ENCODE data around the gene GABARAPL2. TPM values are rescaled to one million over a fixed set of nuclear protein-coding genes. Genes with fewer than 3 reads are reported as not detected.
A peak's percentile ranks its signal among the peaks of the same experiment; 100 is the strongest.
"Not testable (repeated sequence)": the region's sequence is repeated elsewhere in the genome, so short reads cannot be mapped to it uniquely, and the experiment has no call there.

GABARAPL2 gene
- total RNA-seq, 1 donor from 2014 or later, result 70.4 TPM

DNA sequence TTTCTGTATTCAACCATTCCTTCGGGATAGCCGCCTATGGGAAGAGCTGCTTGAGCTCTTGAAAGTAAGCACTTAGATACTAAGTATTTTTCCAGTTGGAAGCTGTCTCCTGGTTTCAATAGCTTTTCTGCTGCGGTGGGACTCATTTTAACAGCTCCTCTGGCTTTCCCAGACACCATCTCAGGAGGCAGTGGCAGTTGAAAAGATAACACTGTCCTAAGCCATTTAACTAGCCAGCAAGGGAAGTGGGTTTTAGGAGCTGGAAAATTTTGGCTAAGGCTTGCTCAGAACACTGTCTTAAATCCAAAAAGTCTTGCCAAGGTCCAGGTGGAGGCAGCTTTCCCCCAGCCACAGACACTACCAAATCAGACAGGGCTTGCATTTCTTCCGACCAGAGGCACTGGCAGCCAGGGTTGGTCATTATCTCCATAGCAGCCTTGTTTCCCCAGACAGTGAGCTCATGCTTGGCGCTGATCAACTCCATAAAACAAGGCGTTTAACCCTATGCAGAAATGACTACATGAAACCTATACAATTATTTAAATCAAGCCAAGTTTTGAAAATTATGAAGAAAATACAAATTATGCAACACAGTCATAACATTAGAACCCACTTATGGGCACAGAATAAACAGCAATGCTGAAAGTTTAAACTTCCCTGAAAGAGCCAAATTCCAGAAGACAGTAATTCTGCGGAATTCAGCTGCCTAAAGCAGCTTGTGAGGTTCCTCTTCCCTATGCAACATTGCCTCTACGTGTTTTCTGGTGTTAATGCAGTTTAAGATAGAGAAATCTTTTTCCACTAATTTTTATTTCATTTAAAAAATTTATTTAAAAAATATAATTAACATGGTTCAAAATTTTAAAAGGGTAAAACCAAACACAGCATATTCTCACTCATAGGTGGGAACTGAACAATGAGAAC, 25.0 kb downstream of the GABARAPL2 start:
- DNase-seq, result no peak
- Mint-ChIP-seq H3K4me1 (peaks cover 11% of the 10 kb centered on the region), H3K27me3 (no peaks in the 10 kb centered on the region), H3K9me3 (no peaks in the 10 kb centered on the region), H3K36me3 (ENCODE audit: low read depth) (peaks cover 4% of the 10 kb centered on the region), H3K4me3 (no peak overlapping the region), H3K27ac (no peak overlapping the region)
- intact Hi-C loops (cut with micrococcal nuclease), result no loop called here

DNA sequence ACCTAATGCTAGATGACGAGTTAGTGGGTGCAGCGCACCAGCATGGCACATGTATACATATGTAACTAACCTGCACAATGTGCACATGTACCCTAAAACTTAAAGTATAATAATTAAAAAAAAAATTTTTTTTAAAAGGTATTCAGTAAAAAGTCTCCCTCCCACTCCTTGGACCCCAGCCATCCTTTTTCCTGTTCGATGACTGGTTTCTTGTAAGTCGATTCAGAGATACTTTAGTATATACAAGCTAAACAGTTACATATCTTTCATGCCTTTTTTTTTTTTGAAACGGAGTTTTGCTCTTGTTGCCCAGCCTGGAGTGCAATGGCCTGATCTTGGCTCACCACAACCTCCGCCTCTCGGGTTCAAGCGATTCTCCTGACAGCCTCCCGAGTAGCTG, 25.7 kb downstream of the GABARAPL2 start:
- H3K9me3 Mint-ChIP-seq; DNase-seq; intact Hi-C loops (cut with micrococcal nuclease); H3K36me3 Mint-ChIP-seq (ENCODE audit: low read depth); H3K4me3 Mint-ChIP-seq; H3K27me3 Mint-ChIP-seq; H3K27ac Mint-ChIP-seq: not testable (repeated sequence)
- H3K4me1 Mint-ChIP-seq, result peaks cover 11% of the 10 kb centered on the region

DNA sequence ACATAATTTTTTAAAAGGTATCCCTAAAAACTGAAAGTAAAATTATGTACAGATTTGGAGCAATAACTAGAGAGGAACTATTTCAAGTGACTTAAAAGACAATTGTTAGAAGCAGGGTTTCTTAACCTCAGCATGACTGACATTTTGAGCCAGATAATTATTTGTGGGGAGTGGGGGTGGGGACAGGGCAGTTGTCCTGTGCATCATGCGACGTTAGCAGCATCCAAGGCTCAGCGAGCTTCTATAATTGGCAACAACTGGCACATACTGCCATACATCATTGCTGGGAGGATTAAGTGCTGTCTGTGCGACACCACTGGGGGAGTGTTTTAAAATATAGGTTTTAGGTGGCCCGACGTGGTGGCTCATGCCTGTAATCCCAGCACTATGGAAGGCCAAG, 27.1 kb downstream of the GABARAPL2 start:
- Mint-ChIP-seq H3K27me3 (no peaks in the 10 kb centered on the region), H3K27ac (no peak overlapping the region), H3K36me3 (ENCODE audit: low read depth) (peaks cover 20% of the 10 kb centered on the region), H3K4me1 (peaks cover 11% of the 10 kb centered on the region), H3K9me3 (peaks cover 7% of the 10 kb centered on the region), H3K4me3 (no peak overlapping the region)
- no peak for DNase-seq
- intact Hi-C loops (cut with micrococcal nuclease), result no loop called here

DNA sequence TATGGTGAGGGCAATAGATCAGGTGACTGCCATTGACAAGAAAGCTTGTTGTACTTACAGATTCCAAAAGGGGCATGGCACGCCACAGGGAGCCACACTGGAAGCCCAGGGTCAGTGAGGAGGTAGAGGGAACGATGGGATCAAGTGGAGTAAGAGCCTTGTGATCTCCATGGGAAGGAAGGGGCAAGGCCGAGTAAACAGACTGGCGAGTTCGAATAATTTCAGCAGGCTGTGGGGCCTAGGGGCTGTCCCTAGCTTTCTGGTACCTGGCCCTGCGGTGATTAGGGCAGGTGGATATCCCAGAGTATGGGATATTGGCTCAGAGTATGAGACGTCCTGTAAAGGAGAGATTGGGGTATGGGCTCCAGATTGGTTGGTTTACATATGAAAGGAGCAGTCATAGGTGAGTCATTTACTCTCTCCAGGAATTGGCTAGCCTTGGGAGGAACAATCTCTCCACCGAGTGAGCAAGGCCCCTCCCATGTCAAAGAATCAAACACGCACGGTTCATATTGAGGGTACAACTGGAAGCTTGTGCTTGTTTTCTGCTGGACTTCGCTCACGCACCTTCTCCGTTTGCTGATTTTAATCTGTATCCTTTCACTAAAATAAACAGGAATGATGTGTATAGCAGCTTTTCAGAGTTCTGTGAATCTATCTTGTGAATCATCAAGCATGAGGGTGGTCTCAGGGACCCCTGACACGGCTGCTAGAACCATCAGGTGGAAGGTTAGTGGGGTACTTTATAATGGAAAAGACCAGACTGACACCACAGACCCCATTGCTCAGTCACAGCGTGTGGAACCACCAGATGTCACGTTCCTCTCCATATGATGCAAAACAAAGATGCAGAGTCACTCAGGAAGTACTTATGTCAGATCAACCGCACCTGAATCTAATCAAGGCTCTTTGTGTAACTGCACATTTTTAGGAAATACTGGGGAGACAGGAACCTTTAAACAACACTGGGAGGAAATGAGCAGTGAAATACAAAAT, 27.9 kb downstream of the GABARAPL2 start:
- intact Hi-C loops (cut with micrococcal nuclease), result no loop called here
- Mint-ChIP-seq H3K27ac (peak overlapping the region; percentile 56), H3K36me3 (ENCODE audit: low read depth) (peaks cover 21% of the 10 kb centered on the region), H3K9me3 (peaks cover 7% of the 10 kb centered on the region), H3K4me1 (peaks cover 11% of the 10 kb centered on the region), H3K4me3 (no peak overlapping the region), H3K27me3 (no peaks in the 10 kb centered on the region)
- peak; percentile 60 for DNase-seq

DNA sequence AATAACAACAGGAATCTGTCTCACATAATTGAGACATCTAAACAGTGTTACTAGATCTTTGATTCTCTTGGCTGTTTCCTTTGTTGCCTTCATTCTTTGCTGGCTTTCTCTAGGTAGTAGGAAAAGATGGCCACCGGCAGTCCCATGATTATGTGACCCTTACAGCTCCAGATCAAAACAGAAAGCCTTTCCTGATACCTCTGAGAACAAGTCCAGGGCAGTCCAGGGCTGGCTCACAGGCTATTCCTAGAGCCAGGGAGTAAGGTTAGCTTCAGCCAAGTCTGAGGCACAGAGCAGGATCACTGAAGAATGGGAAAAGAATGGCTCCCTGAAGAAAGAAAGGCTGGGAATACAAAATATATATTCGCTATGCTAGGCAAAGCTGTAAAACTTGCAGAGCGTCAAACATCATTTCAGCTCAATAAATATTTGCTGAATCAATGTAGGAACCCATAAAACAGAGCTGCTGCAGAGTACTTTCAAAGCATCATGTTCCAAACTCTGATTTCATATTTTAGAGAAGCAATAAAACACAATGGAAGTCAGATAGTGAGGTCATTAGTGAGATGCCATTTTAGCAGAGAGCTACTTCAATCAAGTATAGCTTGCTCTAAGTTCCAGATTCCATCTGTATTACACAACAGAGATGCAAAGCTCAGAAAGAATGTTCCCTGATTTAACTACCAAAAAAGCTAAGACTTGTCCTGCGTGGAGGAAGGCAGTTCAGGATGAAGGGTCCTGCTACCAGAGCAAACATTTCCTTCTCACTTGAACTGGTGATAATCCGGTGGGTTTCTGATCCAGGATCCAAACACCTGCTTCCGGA, 33.5 kb downstream of the GABARAPL2 start:
- peaks cover 3% of the 10 kb centered on the region for H3K4me1 Mint-ChIP-seq
- intact Hi-C loops (cut with micrococcal nuclease), result no loop called here
- H3K4me3 Mint-ChIP-seq, result no peak overlapping the region
- H3K36me3 Mint-ChIP-seq (ENCODE audit: low read depth), result peaks cover 60% of the 10 kb centered on the region
- DNase-seq, result no peak
- H3K27ac Mint-ChIP-seq, result no peak overlapping the region
- peaks cover 19% of the 10 kb centered on the region for H3K9me3 Mint-ChIP-seq
- H3K27me3 Mint-ChIP-seq, result no peaks in the 10 kb centered on the region

DNA sequence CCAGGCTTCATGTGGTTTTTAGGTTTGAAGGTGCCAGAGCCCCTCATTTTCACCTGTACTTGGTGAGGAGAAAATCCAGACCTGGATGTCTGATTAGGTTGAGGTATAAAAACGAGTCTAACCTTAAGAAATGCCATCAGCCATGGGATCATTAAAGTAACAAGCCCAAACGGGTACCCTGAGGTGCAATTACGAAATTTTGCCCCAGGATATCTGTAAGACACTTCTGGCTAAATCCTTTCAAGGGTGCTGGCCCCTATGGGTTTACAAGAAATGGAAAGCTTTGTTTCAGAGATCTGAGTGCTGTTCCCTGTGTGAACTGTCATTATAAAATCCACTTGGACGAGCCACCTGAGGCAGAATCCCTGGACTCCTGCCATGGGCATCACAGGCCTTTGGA, 37.1 kb downstream of the GABARAPL2 start:
- Mint-ChIP-seq H3K4me3 (no peak overlapping the region), H3K4me1 (no peaks in the 10 kb centered on the region), H3K36me3 (ENCODE audit: low read depth) (peaks cover 63% of the 10 kb centered on the region), H3K9me3 (peaks cover 11% of the 10 kb centered on the region), H3K27me3 (no peaks in the 10 kb centered on the region), H3K27ac (no peak overlapping the region)
- DNase-seq, result no peak
- intact Hi-C loops (cut with micrococcal nuclease), result no loop called here

DNA sequence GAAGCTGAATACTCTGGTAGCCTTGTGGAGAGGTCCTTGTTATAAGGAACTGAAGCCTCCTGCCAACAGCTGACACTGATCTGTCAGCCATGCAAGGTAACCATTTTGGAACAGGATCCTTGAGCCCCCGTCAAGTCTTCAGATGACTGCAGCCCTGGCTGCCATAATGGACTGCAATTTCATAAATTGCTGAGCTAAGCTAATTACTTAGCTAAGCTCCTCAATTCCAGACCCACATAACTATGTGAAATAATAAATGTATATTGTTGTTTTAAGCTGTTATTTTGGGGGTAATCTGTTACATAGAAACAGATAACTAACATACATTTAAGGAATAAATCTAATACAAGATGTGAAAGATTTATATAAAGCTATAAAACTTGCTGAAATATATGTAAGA, 40.3 kb downstream of the GABARAPL2 start:
- H3K4me1 Mint-ChIP-seq, result no peaks in the 10 kb centered on the region
- no peak for DNase-seq
- no peak overlapping the region for H3K4me3 Mint-ChIP-seq
- intact Hi-C loops (cut with micrococcal nuclease), result no loop called here
- no peaks in the 10 kb centered on the region for H3K27me3 Mint-ChIP-seq
- peaks cover 52% of the 10 kb centered on the region for H3K36me3 Mint-ChIP-seq (ENCODE audit: low read depth)
- no peak overlapping the region for H3K27ac Mint-ChIP-seq
- peaks cover 11% of the 10 kb centered on the region for H3K9me3 Mint-ChIP-seq

DNA sequence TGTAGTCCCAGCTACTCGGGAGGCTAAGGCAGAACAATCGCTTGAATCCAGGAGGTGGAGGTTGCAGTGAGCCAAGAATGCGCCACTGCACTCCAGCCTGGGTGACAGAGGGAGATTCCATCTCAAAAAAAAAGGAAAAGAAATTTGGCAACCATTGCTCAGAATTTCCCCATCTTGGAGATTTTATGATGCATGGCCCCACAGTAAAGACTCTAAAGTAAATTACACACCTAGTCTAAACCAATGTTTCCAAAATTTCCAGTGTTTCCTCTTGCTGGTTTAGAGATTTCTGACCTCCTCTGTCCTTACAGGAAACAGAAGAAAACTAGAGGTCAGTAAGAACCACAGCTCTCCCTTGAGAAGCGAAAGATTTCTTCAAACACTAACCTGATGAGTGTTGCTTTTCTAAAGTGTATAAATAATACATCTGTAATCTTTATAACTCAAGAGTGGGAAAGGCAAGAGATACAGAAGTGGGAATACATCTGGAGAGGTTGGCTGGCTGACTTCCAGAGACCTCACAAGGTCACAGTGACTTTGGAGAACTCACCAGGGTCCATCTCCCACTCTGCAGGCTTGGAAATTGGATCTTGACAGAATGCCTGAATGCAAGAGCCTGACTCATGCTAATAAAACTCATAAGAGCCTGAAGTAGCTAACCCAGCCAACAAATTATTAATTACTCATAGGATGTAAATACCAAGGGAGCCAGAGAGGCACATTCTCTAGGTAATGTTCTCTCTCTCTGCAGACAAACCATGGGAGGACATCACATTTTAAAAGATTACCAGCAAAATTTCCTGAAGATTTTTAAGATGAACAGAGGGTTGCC, 48.1 kb downstream of the GABARAPL2 start:
- H3K4me1 Mint-ChIP-seq, result peaks cover 9% of the 10 kb centered on the region
- H3K27ac Mint-ChIP-seq, result no peak overlapping the region
- no peaks in the 10 kb centered on the region for H3K27me3 Mint-ChIP-seq
- no peak for DNase-seq
- intact Hi-C loops (cut with micrococcal nuclease), result no loop called here
- no peak overlapping the region for H3K4me3 Mint-ChIP-seq
- H3K9me3 Mint-ChIP-seq, result no peaks in the 10 kb centered on the region
- peaks cover 62% of the 10 kb centered on the region for H3K36me3 Mint-ChIP-seq (ENCODE audit: low read depth)

DNA sequence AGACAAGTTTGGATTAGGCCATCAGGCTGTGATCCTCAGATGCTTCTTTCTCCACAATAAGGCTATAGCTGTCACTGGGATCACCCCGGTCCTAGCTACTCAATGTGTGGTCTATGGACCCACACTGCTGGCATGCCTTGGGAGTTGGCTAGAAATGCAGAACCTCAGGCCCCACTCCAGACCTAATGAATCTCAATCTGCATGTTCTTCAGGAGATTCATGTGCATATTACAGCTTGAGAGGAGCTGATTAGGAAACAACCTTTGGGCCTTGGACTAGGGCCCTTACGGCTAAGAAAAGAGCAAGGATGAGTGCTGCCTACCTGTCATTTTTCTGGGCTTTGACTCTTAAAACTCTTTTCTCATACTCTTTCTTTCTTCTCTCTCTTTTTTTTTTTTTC, 49.4 kb downstream of the GABARAPL2 start:
- no peaks in the 10 kb centered on the region for H3K9me3 Mint-ChIP-seq
- H3K27ac Mint-ChIP-seq, result no peak overlapping the region
- peaks cover 13% of the 10 kb centered on the region for H3K4me1 Mint-ChIP-seq
- peaks cover 64% of the 10 kb centered on the region for H3K36me3 Mint-ChIP-seq (ENCODE audit: low read depth)
- H3K27me3 Mint-ChIP-seq, result no peaks in the 10 kb centered on the region
- DNase-seq, result no peak
- intact Hi-C loops (cut with micrococcal nuclease), result no loop called here
- no peak overlapping the region for H3K4me3 Mint-ChIP-seq

DNA sequence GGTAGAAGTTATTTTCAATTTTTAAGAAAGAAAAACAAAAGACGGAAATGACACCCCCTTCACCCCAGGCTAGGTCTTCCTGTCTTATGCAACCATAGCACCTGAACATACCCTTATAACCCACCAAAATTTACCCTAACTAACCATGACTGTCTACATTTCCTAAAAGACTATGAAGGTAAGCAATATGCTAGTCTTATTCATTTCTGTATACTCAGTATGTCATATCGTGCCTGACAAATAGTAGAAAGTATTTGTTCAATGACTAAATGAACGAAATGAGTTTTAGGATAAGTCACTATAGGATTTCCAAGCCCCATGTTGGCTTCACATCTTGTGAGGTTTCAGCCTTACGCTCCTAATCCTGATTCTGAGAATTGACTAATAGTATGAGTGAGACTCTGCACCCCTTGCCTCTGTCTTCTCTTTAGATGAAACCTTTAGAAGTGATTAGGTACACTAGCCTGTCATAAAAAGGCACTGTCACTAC, 50.4 kb downstream of the GABARAPL2 start:
- DNase-seq, result no peak
- H3K4me3 Mint-ChIP-seq, result peak overlapping the region; percentile 35
- intact Hi-C loops (cut with micrococcal nuclease), result no loop called here

DNA sequence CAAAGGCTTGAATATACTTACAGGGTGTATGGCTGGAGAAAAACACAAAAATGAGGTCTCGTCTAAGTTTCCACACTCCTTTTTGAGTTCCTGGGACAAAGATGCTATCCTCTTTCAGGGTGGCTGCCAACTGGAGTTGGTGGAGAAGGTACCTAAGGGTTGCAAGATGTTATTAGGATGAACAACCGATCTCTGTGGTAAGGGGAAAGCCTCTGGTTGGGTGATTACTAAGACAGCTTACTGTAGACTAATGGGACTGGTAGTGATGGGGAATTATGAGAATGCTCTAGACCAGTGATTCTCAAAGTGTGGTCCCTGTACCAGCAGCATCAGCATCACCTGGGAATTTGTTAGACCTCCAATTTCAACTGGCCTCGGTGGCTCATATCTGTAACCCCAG, 50.9 kb downstream of the GABARAPL2 start:
- Mint-ChIP-seq H3K9me3 (no peaks in the 10 kb centered on the region), H3K27ac (peak overlapping the region; percentile 17), H3K36me3 (ENCODE audit: low read depth) (peaks cover 65% of the 10 kb centered on the region), H3K4me1 (peaks cover 27% of the 10 kb centered on the region), H3K27me3 (no peaks in the 10 kb centered on the region), H3K4me3 (no peak overlapping the region)
- DNase-seq, result no peak
- intact Hi-C loops (cut with micrococcal nuclease), result no loop called here

More for the DNA sequence above, 50.4 kb downstream of the GABARAPL2 start:
- peaks cover 21% of the 10 kb centered on the region for H3K4me1 Mint-ChIP-seq
- H3K36me3 Mint-ChIP-seq (ENCODE audit: low read depth), result peaks cover 66% of the 10 kb centered on the region
- peak overlapping the region; percentile 62 for H3K27ac Mint-ChIP-seq
- H3K27me3 Mint-ChIP-seq, result no peaks in the 10 kb centered on the region
- no peaks in the 10 kb centered on the region for H3K9me3 Mint-ChIP-seq

DNA sequence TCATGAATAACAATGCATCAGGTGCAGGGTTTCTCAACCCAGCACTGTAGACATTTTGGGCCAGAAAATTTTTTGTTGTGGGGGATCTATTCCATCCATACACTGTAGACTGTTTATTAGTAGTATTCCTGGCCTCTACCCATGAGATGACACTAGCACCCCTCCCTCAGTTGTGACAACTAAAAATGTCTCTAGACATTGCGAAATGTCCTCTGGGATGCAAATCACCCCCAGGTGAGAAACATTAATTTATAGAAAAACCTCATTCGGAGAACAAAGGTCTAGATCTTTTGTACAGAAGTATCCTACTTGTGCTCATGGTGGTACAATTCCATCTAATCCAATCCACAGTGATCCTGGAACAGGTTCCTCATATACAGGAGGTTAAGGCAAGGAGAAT, 52.6 kb downstream of the GABARAPL2 start:
- H3K4me1 Mint-ChIP-seq, result peaks cover 29% of the 10 kb centered on the region
- peaks cover 54% of the 10 kb centered on the region for H3K36me3 Mint-ChIP-seq (ENCODE audit: low read depth)
- intact Hi-C loops (cut with micrococcal nuclease), result no loop called here
- no peak for DNase-seq
- H3K9me3 Mint-ChIP-seq, result no peaks in the 10 kb centered on the region
- no peaks in the 10 kb centered on the region for H3K27me3 Mint-ChIP-seq
- H3K27ac Mint-ChIP-seq, result no peak overlapping the region
- H3K4me3 Mint-ChIP-seq, result no peak overlapping the region
